A549 (cell line): Measurements from ENCODE around the gene UFM1.

Experiments
- CHD2 ChIP-seq: fragments of 150-350 bp; IDR thresholded peaks from 2 replicates; pipeline ENCODE4 v1.6.1; 2014; ENCODE audit warnings: low read length; ENCODE audit not compliant: partially characterized antibody
- EP300 ChIP-seq, 2 experiments: fragments of >200 bp; sonication (Bioruptor Twin); formaldehyde crosslinking; IDR thresholded peaks; 2 replicates in 1 of 2; 3 replicates in 1 of 2; pipeline ENCODE4 v1.6.1; 2016 to 2017
- GATA3 ChIP-seq: IDR thresholded peaks from 2 replicates; pipeline ENCODE4 v1.6.1; 2012; ENCODE audit warnings: borderline replicate concordance
- HDAC2 ChIP-seq: fragments of 200-600 bp; sonication (generic); IDR thresholded peaks from 2 replicates; pipeline ENCODE4 v1.6.1; 2016
- MYC ChIP-seq: IDR thresholded peaks from 2 replicates; pipeline ENCODE4 v1.6.1; 2012; ENCODE audit warnings: mild to moderate bottlenecking, inconsistent platforms, low read length, improper control_type of control experiment, borderline replicate concordance
- POLR2A ChIP-seq: IDR thresholded peaks from 2 replicates; pipeline ENCODE4 v1.6.1; 2012; ENCODE audit warnings: mild to moderate bottlenecking, low read length
- RAD21 ChIP-seq, 2 experiments: fragments of >200 bp in 1 of 2; sonication (Bioruptor Twin) in 1 of 2; formaldehyde crosslinking in 1 of 2; IDR thresholded peaks in 1 of 2; conservative IDR thresholded peaks in 1 of 2; 2 replicates in 1 of 2; 3 replicates in 1 of 2; pipeline ENCODE4 v1.6.1; 2012 to 2018; ENCODE audit warnings: inconsistent platforms in 1 of 2
- RARB ChIP-seq: fragments of 250-450 bp; sonication (Bioruptor Pico); IDR thresholded peaks from 2 replicates; pipeline ENCODE4 v1.8.0; 2021; ENCODE audit warnings: mild to moderate bottlenecking, moderate library complexity
- ZFP36 ChIP-seq: fragments of 450-650 bp; IDR thresholded peaks from 2 replicates; pipeline ENCODE4 v1.6.1; 2014; ENCODE audit warnings: borderline replicate concordance; ENCODE audit not compliant: partially characterized antibody
- TF ChIP-seq, protein P1 (sequence below): fragments of >200 bp; sonication (Bioruptor Twin); formaldehyde crosslinking; IDR thresholded peaks from 3 replicates; pipeline ENCODE4 v1.5.1; 2016
- TF ChIP-seq, protein P2 (sequence below): fragments of 450-650 bp; IDR thresholded peaks from 2 replicates; pipeline ENCODE4 v1.6.1; 2014; ENCODE audit warnings: antibody characterized with exemption

DNA sequence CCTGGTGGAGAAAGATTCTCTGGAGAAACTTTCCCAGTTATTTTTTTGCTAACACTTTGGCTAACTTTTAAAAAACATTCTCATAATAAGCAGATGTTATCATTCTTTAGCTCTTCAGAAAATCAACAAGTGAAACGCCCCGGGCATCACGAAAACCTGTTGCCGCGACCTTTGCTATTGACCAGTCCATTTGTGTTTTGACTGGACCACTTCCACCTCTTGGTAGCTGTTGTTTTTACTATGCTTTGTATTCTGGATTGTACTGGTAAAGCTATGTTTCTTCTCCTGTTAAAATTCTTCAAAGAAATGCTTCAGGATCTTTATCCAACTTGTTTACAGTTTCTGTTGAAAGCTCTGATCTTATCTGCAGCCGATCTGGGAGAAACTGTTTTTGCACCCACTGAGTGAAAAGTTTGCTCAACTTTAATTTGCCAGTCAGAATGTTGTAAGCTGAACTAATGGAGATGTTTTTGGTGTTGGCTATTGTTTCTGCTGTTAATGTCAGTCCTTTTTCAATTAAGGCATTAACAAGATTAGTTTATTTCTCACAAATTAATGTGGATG lies 23.3 kb downstream of the UFM1 start:
- TF ChIP-seq, protein P1, sequence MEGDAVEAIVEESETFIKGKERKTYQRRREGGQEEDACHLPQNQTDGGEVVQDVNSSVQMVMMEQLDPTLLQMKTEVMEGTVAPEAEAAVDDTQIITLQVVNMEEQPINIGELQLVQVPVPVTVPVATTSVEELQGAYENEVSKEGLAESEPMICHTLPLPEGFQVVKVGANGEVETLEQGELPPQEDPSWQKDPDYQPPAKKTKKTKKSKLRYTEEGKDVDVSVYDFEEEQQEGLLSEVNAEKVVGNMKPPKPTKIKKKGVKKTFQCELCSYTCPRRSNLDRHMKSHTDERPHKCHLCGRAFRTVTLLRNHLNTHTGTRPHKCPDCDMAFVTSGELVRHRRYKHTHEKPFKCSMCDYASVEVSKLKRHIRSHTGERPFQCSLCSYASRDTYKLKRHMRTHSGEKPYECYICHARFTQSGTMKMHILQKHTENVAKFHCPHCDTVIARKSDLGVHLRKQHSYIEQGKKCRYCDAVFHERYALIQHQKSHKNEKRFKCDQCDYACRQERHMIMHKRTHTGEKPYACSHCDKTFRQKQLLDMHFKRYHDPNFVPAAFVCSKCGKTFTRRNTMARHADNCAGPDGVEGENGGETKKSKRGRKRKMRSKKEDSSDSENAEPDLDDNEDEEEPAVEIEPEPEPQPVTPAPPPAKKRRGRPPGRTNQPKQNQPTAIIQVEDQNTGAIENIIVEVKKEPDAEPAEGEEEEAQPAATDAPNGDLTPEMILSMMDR, result no peak
- no peak for TF ChIP-seq HDAC2
- no peak for TF ChIP-seq GATA3
- no peak for TF ChIP-seq CHD2
- TF ChIP-seq, protein P2, sequence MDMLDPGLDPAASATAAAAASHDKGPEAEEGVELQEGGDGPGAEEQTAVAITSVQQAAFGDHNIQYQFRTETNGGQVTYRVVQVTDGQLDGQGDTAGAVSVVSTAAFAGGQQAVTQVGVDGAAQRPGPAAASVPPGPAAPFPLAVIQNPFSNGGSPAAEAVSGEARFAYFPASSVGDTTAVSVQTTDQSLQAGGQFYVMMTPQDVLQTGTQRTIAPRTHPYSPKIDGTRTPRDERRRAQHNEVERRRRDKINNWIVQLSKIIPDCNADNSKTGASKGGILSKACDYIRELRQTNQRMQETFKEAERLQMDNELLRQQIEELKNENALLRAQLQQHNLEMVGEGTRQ, result no peak
- TF ChIP-seq POLR2A, result no peak
- TF ChIP-seq EP300 (IDR thresholded peaks at IDR 0.05), result no peak
- TF ChIP-seq MYC, result no peak
- TF ChIP-seq RARB, result no peak
- no peak for TF ChIP-seq ZFP36
- no peak for TF ChIP-seq RAD21 (conservative IDR thresholded peaks at IDR 0.05 in 1 of 2, IDR thresholded peaks at IDR 0.05 in 1 of 2)
